Neural crest cell (in vitro differentiated cells): ENCODE results near the gene KRTAP5-5. TPM values are rescaled to one million over a fixed set of nuclear protein-coding genes. Genes with fewer than 3 reads are reported as not detected.

Experiments
- DNase-seq: peaks from one replicate; pipeline ENCODE4 v3.0.0; 2021; ENCODE audit warnings: low read depth, mixed read lengths, low spot score
- H3K27ac Mint-ChIP-seq: one replicate; pipeline ENCODE4 v1.8.0; 2021; ENCODE audit warnings: mild to moderate bottlenecking, mixed read lengths; ENCODE audit not compliant: unreplicated experiment
- H3K27me3 Mint-ChIP-seq: 2 replicates; pipeline ENCODE4 v1.8.0; 2021; ENCODE audit warnings: low read depth, mild to moderate bottlenecking, mixed read lengths
- H3K36me3 Mint-ChIP-seq: 2 replicates; pipeline ENCODE4 v1.8.0; 2021; ENCODE audit warnings: low read depth, mild to moderate bottlenecking, mixed read lengths
- H3K4me1 Mint-ChIP-seq: 2 replicates; pipeline ENCODE4 v1.8.0; 2021; ENCODE audit warnings: mixed read lengths
- H3K4me3 Mint-ChIP-seq: one replicate; pipeline ENCODE4 v1.8.0; 2021; ENCODE audit warnings: mild to moderate bottlenecking, mixed read lengths
- H3K9me3 Mint-ChIP-seq: 2 replicates; pipeline ENCODE4 v1.8.0; 2021; ENCODE audit warnings: mixed read lengths
- total RNA-seq: library from RNA; stranded (reverse); gene quantifications from 2 replicates; pipeline ENCODE4 v1.2.1, GENCODE V29; 2021
- TF ChIP-seq, protein P1 (sequence below): fragments of 200-600 bp; sonication (generic); conservative IDR thresholded peaks from 2 replicates; pipeline ENCODE4 v1.5.0; 2021; ENCODE audit warnings: antibody characterized with exemption, mild to moderate bottlenecking

The KRTAP5-5 gene
- total RNA-seq, 1 donor from 2014 or later = not detected

- DNase-seq = no peak
- no peaks in the 10 kb centered on the region for H3K36me3 Mint-ChIP-seq
- no peaks in the 10 kb centered on the region for H3K9me3 Mint-ChIP-seq
- TF ChIP-seq, protein P1, sequence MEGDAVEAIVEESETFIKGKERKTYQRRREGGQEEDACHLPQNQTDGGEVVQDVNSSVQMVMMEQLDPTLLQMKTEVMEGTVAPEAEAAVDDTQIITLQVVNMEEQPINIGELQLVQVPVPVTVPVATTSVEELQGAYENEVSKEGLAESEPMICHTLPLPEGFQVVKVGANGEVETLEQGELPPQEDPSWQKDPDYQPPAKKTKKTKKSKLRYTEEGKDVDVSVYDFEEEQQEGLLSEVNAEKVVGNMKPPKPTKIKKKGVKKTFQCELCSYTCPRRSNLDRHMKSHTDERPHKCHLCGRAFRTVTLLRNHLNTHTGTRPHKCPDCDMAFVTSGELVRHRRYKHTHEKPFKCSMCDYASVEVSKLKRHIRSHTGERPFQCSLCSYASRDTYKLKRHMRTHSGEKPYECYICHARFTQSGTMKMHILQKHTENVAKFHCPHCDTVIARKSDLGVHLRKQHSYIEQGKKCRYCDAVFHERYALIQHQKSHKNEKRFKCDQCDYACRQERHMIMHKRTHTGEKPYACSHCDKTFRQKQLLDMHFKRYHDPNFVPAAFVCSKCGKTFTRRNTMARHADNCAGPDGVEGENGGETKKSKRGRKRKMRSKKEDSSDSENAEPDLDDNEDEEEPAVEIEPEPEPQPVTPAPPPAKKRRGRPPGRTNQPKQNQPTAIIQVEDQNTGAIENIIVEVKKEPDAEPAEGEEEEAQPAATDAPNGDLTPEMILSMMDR = no peak
- no peak overlapping the region for H3K27ac Mint-ChIP-seq
- H3K4me3 Mint-ChIP-seq = no peak overlapping the region
- H3K27me3 Mint-ChIP-seq = peaks cover 33% of the 10 kb centered on the region
- H3K4me1 Mint-ChIP-seq = peaks cover 18% of the 10 kb centered on the region
These were observed 41.4 kb downstream of the KRTAP5-5 start for GRCh38 chr11:1670905-1671371.

DNA sequence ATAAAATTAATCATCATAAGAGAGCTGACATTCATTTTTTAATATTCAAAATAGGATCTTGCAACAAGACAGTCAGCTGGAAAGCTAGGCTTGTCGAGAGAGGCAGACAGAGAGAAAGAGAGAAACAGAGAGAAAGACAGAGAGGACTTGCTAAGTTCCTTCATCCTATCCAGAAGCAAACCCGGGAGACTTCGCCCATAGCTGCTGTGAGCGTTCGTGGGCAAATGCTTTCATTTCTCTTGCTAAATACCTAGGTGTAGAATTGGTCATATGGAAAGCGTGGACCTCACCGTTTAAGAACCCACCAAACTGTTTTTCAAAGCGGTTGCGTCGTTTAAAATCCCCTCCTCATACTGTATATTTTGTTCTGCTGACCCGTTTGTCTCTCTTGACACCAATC lies 42.1 kb downstream of the KRTAP5-5 start:
- no peak overlapping the region for H3K4me3 Mint-ChIP-seq
- no peak overlapping the region for H3K27ac Mint-ChIP-seq
- TF ChIP-seq, protein P1 = no peak
- H3K27me3 Mint-ChIP-seq = peaks cover 36% of the 10 kb centered on the region
- no peaks in the 10 kb centered on the region for H3K9me3 Mint-ChIP-seq
- H3K36me3 Mint-ChIP-seq = no peaks in the 10 kb centered on the region
- no peak for DNase-seq
- peaks cover 19% of the 10 kb centered on the region for H3K4me1 Mint-ChIP-seq

DNA sequence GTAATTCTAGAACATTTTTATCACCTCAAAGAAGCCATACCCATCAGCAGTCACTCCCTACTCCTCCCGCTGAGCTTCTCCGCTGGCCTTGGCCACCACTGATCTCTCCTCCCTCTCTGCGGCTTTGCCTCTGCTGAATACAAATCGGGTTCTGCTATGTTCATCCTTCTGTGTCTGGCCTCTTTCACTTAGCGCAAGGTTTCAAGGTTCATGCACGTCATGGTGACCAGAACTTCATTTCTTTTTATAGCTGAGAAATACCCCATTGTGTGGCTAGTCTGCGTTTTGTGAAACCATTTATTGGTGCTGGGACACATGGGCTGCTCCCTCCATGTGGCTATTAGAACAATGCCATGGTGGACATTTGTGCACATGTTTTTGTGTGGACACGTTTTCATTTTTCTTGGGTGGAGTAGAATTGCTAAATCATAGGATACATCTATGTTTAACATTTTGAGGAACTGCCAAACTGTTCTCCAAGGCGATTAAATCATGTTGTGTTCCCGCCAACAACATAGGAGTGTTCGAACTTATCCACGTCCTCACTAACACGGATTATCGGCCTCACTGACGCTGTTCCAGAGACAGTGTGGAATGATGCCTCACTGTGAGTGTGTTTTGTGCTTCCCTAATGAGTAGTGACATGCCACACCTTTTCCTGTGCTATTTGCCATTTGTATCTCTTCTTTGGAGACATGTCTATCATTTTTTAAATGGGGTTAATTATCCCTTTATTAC lies 43.2 kb downstream of the KRTAP5-5 start:
- no peaks in the 10 kb centered on the region for H3K9me3 Mint-ChIP-seq
- H3K4me1 Mint-ChIP-seq = peaks cover 16% of the 10 kb centered on the region
- no peak for DNase-seq
- no peak overlapping the region for H3K27ac Mint-ChIP-seq
- H3K27me3 Mint-ChIP-seq = peaks cover 38% of the 10 kb centered on the region
- no peaks in the 10 kb centered on the region for H3K36me3 Mint-ChIP-seq
- TF ChIP-seq, protein P1 = no peak
- H3K4me3 Mint-ChIP-seq = no peak overlapping the region

GRCh38 chr11:1673446-1674172 lies 44.0 kb downstream of the KRTAP5-5 start:
- peaks cover 38% of the 10 kb centered on the region for H3K27me3 Mint-ChIP-seq
- H3K4me3 Mint-ChIP-seq = no peak overlapping the region
- TF ChIP-seq, protein P1 = no peak
- H3K4me1 Mint-ChIP-seq = peaks cover 10% of the 10 kb centered on the region
- no peak overlapping the region for H3K27ac Mint-ChIP-seq
- H3K9me3 Mint-ChIP-seq = no peaks in the 10 kb centered on the region
- H3K36me3 Mint-ChIP-seq = no peaks in the 10 kb centered on the region
- no peak for DNase-seq

DNA sequence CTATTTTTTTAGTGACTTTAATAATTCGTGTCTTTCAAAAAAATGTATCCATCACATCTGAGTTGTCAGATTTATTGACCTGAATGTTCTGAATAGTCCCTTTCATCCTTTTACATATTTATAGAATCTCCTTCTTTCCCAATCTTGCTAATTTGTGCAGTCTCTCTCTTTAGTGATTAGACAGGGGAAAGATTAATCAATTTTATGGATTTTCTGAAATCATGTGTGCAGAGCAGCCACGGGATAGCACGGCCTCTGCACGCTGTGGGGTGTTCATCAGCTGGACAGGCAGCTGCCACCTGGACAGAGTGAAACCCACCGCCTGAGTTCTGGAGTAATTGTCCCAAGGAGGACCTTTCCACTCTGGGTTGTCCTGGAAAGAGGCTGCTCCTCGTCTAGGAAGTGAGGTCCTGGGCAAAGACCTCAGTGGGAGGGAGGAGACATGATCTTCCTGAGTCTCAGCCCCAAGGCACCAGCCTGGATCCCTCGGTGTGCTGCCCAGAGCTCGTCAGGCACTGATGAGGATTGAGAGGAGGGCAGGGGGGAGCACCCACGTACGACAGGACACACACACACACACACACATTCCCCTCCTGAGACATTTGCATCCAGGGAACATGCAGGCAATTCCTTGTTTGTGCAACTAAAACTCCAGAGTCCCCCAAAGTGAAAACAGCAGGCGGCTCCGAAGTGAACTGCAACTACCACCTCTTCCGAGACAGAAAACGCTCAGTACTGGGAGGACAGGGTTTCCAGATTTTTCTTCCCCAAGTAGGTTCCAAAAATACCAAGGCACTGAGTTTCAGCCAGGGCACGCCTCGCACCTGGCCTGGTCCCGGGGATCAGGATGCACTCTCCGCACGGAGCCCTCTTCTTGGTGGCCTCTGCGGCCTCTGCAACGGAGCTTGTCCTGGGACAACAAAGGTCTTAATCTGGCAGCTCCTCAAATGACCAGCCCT lies 44.9 kb downstream of the KRTAP5-5 start:
- H3K36me3 Mint-ChIP-seq = no peaks in the 10 kb centered on the region
- H3K9me3 Mint-ChIP-seq = no peaks in the 10 kb centered on the region
- H3K27me3 Mint-ChIP-seq = peaks cover 34% of the 10 kb centered on the region
- H3K4me1 Mint-ChIP-seq = peaks cover 10% of the 10 kb centered on the region
- no peak overlapping the region for H3K27ac Mint-ChIP-seq
- TF ChIP-seq, protein P1 = no peak
- H3K4me3 Mint-ChIP-seq = no peak overlapping the region
- no peak for DNase-seq
